ENCODE data around the gene ZC3HAV1L. TPM values are rescaled to one million over a fixed set of nuclear protein-coding genes. Genes with fewer than 3 reads are reported as not detected.

Gene ZC3HAV1L
- total and polyA plus RNA-seq, 2 experiments from 2014 or later, result 11.6 to 29.9 TPM

DNA sequence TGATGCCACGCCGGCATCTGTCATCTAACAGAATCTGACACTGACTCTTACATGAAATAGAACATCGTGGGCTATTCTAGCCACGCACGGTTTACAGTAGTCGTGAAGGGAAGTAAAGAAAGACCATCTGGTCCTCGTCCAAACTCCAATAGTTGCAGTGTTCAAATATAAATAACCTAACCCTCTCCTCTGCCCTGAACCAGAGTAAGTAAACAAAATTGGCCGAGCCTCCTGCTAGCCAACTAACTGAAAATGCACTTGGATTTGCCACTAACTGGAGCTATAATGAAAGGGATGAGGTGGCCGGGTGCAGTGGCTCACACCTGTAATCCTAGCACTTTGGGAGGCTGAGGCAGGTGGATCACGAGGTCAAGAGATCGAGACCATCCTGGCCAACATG is 29.5 kb upstream of the ZC3HAV1L start:
- no peaks in the 10 kb centered on the region for H3K4me1 ChIP-seq (ENCODE audit: insufficient read depth)
- WGBS (ENCODE audit: low lambda C conversion rate, missing lambda C conversion rate), result 72% methylated on average over 11 of the region's 11 CpGs
- no peak for DNase-seq (ENCODE audit: low spot score)
- H3K4me3 ChIP-seq, result no peak overlapping the region
- no peaks in the 10 kb centered on the region for H4K20me1 ChIP-seq (ENCODE audit: insufficient read depth, poor library complexity, severe bottlenecking)
- no peak overlapping the region for H3K27ac ChIP-seq
- no peaks in the 10 kb centered on the region for H3K36me3 ChIP-seq (replicated peaks; ENCODE audit: insufficient read depth, low read depth)
- no peaks in the 10 kb centered on the region for H3K9me3 ChIP-seq (ENCODE audit: low read depth)
- no peaks in the 10 kb centered on the region for H3K79me2 ChIP-seq
- no peak for TF ChIP-seq EZH2 (IDR thresholded peaks at IDR 0.05; ENCODE audit: borderline replicate concordance)
- TF ChIP-seq, protein P1, sequence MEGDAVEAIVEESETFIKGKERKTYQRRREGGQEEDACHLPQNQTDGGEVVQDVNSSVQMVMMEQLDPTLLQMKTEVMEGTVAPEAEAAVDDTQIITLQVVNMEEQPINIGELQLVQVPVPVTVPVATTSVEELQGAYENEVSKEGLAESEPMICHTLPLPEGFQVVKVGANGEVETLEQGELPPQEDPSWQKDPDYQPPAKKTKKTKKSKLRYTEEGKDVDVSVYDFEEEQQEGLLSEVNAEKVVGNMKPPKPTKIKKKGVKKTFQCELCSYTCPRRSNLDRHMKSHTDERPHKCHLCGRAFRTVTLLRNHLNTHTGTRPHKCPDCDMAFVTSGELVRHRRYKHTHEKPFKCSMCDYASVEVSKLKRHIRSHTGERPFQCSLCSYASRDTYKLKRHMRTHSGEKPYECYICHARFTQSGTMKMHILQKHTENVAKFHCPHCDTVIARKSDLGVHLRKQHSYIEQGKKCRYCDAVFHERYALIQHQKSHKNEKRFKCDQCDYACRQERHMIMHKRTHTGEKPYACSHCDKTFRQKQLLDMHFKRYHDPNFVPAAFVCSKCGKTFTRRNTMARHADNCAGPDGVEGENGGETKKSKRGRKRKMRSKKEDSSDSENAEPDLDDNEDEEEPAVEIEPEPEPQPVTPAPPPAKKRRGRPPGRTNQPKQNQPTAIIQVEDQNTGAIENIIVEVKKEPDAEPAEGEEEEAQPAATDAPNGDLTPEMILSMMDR (IDR thresholded peaks at IDR 0.05; ENCODE audit: poor library complexity), result no peak
- TF ChIP-seq EZH2phosphoT487 (IDR thresholded peaks at IDR 0.05; ENCODE audit: low read depth, severe bottlenecking, unreplicated experiment), result no peak
- no peak overlapping the region for H2AFZ ChIP-seq
- no peaks in the 10 kb centered on the region for H3K9me2 ChIP-seq (replicated peaks; ENCODE audit: insufficient read depth)
- no peaks in the 10 kb centered on the region for H3K27me3 ChIP-seq
- H3K4me2 ChIP-seq, result no peak overlapping the region

DNA sequence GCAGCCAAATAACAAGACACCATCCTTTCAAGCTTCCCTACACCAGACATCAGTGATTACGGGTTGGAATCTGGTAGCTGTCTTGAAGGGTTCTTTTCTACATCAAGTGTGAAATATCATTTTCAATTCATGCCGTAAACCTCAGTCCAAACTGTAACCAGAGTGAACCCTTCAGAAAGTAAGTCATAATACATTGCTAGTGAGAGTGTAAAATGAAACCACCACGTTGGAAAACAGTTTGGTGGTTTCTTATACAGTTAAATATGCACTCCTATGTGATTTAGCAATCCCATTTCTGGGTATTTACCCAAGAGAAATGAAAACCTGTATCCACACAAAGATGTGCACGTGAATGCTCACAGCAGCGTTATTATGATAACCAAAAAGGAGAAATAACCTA is 25.6 kb upstream of the ZC3HAV1L start:
- no peaks in the 10 kb centered on the region for H3K36me3 ChIP-seq (replicated peaks; ENCODE audit: insufficient read depth, low read depth)
- H3K4me2 ChIP-seq, result no peak overlapping the region
- H3K9me3 ChIP-seq (ENCODE audit: low read depth), result no peaks in the 10 kb centered on the region
- TF ChIP-seq, protein P1 (IDR thresholded peaks at IDR 0.05; ENCODE audit: poor library complexity), result no peak
- TF ChIP-seq EZH2phosphoT487 (IDR thresholded peaks at IDR 0.05; ENCODE audit: low read depth, severe bottlenecking, unreplicated experiment) (no peak), EZH2 (IDR thresholded peaks at IDR 0.05; ENCODE audit: borderline replicate concordance) (no peak)
- no peaks in the 10 kb centered on the region for H3K27me3 ChIP-seq
- H3K4me3 ChIP-seq, result no peak overlapping the region
- H3K27ac ChIP-seq, result no peak overlapping the region
- H4K20me1 ChIP-seq (ENCODE audit: insufficient read depth, poor library complexity, severe bottlenecking), result no peaks in the 10 kb centered on the region
- H3K9me2 ChIP-seq (replicated peaks; ENCODE audit: insufficient read depth), result no peaks in the 10 kb centered on the region
- H2AFZ ChIP-seq, result no peak overlapping the region
- no peaks in the 10 kb centered on the region for H3K79me2 ChIP-seq
- 86% methylated on average over 5 of the region's 5 CpGs for WGBS (ENCODE audit: low lambda C conversion rate, missing lambda C conversion rate)
- DNase-seq (ENCODE audit: low spot score), result no peak
- no peaks in the 10 kb centered on the region for H3K4me1 ChIP-seq (ENCODE audit: insufficient read depth)

DNA sequence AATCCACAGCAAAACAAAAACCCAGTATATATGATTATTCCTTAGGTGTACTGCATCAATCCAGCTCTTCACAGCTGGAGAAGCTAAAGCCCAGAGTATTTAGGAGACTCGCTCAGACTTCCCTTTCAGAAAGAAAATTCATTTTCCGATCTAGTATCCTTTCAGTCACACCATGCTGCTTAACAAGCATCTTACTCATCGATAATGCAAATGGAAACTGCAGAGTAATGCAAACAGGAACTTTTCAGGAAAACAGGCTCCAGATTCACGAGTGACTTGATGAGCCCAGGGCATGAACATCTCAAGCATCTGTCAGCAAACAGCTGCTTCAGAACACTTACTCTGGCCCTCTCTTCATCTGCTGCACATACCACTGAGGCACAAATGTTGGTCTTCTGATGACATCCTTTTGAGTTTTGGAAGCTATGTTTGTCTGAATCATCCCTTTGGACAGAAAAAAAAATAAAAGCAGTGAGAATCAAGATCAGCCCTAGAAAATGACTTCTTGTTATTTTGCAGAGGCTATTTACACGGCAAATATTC is 24.9 kb upstream of the ZC3HAV1L start:
- Histone ChIP-seq H3K36me3 (replicated peaks; ENCODE audit: insufficient read depth, low read depth) (no peaks in the 10 kb centered on the region), H3K9me2 (replicated peaks; ENCODE audit: insufficient read depth) (no peaks in the 10 kb centered on the region), H3K27ac (no peak overlapping the region), H4K20me1 (ENCODE audit: insufficient read depth, poor library complexity, severe bottlenecking) (no peaks in the 10 kb centered on the region), H3K4me1 (ENCODE audit: insufficient read depth) (no peaks in the 10 kb centered on the region), H3K9me3 (ENCODE audit: low read depth) (no peaks in the 10 kb centered on the region), H3K4me2 (no peak overlapping the region), H3K27me3 (no peaks in the 10 kb centered on the region), H3K79me2 (no peaks in the 10 kb centered on the region), H2AFZ (no peak overlapping the region), H3K4me3 (no peak overlapping the region)
- 88% methylated on average over 5 of the region's 5 CpGs for WGBS (ENCODE audit: low lambda C conversion rate, missing lambda C conversion rate)
- no peak for TF ChIP-seq EZH2phosphoT487 (IDR thresholded peaks at IDR 0.05; ENCODE audit: low read depth, severe bottlenecking, unreplicated experiment)
- TF ChIP-seq, protein P1 (IDR thresholded peaks at IDR 0.05; ENCODE audit: poor library complexity), result no peak
- TF ChIP-seq EZH2 (IDR thresholded peaks at IDR 0.05; ENCODE audit: borderline replicate concordance), result no peak
- no peak for DNase-seq (ENCODE audit: low spot score)
